Measurements from ENCODE around the gene ZFYVE16.

Gene ZFYVE16

DNA sequence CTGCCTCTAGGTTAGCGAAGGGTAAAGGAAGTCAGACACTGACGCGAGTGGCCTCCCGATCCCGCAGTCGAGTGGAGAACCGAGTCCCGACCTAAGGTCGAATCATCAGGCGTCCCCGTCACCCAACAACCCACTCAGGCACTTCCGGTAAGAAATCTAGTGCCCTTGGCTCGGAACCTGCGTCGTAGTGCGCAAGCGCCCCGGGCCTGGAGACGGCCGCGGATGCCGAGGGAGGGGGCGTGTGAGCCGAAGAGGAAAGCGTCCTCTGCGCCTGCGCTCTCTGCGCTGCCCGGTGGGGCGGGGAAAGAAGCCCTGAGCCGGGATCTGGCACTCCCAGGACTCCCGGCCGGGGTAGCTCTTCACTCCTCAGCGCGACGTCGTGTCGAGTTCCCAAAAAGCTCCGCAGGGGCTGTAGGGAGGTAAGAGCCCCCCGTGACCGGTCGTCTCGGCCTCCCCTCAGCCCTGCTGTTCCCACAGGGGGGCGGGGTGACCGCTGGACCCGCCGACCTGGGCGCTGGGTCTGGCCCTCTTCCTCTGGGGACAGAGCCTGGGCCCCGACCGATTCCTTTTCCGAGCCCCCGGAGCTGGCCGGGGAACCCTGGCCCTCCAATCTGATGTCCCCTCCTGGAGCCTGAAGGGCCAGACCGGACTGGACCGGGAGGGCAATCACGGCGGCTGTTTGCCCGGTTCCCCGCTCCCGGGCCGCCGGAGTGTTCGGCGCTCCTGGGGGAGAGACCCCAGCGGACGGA, at the start of gene ZFYVE16 (continued):
- TF ChIP-seq ZNF664 (tag by site-specific recombination; IDR thresholded peaks at IDR 0.05) (no peak), SCRT2 (tag by site-specific recombination; IDR thresholded peaks at IDR 0.05) (peak; percentile 31; the same call in 1 of the 2 replicates), ZEB2 (tag by site-specific recombination; IDR thresholded peaks at IDR 0.05) (peak; percentile 79), ZNF292 (tag by site-specific recombination; IDR thresholded peaks at IDR 0.05; ENCODE audit: borderline replicate concordance, low read depth) (no peak), ZNF707 (tag by site-specific recombination; IDR thresholded peaks at IDR 0.05) (no peak), ZNF544 (tag by site-specific recombination; IDR thresholded peaks at IDR 0.05) (no peak), ZNF394 (tag by site-specific recombination; IDR thresholded peaks at IDR 0.05; ENCODE audit: borderline replicate concordance) (peak; percentile 85), HOXA7 (CRISPR knock-in tag; IDR thresholded peaks at IDR 0.05; ENCODE audit: borderline replicate concordance) (no peak), SALL2 (tag by site-specific recombination; IDR thresholded peaks at IDR 0.05; ENCODE audit: borderline replicate concordance) (no peak), PRDM1 (tag by site-specific recombination; IDR thresholded peaks at IDR 0.05) (no peak), MEIS1 (CRISPR knock-in tag; IDR thresholded peaks at IDR 0.05; ENCODE audit: borderline replicate concordance) (no peak), BCL11A (tag by site-specific recombination; IDR thresholded peaks at IDR 0.05; ENCODE audit: low read depth) (no peak), ZNF223 (tag by site-specific recombination; IDR thresholded peaks at IDR 0.05) (no peak), ZNF211 (tag by site-specific recombination; IDR thresholded peaks at IDR 0.05; ENCODE audit: low read depth) (no peak), ZNF776 (tag by site-specific recombination; IDR thresholded peaks at IDR 0.05; ENCODE audit: borderline replicate concordance) (no peak), ZNF514 (tag by site-specific recombination; IDR thresholded peaks at IDR 0.05) (no peak), ZNF623 (tag by site-specific recombination; IDR thresholded peaks at IDR 0.05) (no peak), ZNF335 (tag by site-specific recombination; conservative IDR thresholded peaks at IDR 0.05) (peak; percentile 98)
- TF ChIP-seq, protein P1, sequence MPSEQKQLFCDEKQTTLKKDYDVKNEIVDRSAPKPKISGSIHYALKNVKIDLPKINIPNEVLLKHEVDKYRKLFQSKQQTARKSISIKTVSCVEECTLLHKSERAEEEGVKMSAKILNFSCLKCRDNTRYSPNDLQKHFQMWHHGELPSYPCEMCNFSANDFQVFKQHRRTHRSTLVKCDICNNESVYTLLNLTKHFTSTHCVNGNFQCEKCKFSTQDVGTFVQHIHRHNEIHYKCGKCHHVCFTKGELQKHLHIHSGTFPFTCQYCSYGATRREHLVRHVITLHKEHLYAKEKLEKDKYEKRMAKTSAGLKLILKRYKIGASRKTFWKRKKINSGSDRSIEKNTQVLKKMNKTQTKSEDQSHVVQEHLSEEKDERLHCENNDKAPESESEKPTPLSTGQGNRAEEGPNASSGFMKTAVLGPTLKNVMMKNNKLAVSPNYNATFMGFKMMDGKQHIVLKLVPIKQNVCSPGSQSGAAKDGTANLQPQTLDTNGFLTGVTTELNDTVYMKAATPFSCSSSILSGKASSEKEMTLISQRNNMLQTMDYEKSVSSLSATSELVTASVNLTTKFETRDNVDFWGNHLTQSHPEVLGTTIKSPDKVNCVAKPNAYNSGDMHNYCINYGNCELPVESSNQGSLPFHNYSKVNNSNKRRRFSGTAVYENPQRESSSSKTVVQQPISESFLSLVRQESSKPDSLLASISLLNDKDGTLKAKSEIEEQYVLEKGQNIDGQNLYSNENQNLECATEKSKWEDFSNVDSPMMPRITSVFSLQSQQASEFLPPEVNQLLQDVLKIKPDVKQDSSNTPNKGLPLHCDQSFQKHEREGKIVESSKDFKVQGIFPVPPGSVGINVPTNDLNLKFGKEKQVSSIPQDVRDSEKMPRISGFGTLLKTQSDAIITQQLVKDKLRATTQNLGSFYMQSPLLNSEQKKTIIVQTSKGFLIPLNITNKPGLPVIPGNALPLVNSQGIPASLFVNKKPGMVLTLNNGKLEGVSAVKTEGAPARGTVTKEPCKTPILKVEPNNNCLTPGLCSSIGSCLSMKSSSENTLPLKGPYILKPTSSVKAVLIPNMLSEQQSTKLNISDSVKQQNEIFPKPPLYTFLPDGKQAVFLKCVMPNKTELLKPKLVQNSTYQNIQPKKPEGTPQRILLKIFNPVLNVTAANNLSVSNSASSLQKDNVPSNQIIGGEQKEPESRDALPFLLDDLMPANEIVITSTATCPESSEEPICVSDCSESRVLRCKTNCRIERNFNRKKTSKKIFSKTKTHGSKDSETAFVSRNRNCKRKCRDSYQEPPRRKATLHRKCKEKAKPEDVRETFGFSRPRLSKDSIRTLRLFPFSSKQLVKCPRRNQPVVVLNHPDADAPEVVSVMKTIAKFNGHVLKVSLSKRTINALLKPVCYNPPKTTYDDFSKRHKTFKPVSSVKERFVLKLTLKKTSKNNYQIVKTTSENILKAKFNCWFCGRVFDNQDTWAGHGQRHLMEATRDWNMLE (tag by site-specific recombination; conservative IDR thresholded peaks at IDR 0.05; ENCODE audit: low read depth), result peak; percentile 56; the same call in 1 of the 2 replicates
- TF ChIP-seq, protein P2, sequence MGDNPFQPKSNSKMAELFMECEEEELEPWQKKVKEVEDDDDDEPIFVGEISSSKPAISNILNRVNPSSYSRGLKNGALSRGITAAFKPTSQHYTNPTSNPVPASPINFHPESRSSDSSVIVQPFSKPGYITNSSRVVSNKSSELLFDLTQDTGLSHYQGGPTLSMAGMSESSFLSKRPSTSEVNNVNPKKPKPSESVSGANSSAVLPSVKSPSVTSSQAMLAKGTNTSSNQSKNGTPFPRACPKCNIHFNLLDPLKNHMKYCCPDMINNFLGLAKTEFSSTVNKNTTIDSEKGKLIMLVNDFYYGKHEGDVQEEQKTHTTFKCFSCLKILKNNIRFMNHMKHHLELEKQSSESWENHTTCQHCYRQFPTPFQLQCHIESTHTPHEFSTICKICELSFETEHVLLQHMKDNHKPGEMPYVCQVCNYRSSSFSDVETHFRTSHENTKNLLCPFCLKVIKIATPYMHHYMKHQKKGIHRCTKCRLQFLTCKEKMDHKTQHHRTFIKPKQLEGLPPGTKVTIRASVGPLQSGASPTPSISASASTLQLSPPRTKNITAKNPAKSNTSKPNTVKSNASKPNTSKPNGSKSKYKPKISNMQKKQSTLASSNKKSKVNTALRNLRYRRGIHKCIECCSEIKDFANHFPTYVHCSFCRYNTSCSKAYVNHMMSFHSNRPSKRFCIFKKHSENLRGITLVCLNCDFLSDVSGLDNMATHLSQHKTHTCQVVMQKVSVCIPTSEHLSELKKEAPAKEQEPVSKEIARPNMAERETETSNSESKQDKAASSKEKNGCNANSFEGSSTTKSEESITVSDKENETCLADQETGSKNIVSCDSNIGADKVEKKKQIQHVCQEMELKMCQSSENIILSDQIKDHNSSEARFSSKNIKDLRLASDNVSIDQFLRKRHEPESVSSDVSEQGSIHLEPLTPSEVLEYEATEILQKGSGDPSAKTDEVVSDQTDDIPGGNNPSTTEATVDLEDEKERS (tag by site-specific recombination; IDR thresholded peaks at IDR 0.05), result no peak
- TF ChIP-seq, protein P3, sequence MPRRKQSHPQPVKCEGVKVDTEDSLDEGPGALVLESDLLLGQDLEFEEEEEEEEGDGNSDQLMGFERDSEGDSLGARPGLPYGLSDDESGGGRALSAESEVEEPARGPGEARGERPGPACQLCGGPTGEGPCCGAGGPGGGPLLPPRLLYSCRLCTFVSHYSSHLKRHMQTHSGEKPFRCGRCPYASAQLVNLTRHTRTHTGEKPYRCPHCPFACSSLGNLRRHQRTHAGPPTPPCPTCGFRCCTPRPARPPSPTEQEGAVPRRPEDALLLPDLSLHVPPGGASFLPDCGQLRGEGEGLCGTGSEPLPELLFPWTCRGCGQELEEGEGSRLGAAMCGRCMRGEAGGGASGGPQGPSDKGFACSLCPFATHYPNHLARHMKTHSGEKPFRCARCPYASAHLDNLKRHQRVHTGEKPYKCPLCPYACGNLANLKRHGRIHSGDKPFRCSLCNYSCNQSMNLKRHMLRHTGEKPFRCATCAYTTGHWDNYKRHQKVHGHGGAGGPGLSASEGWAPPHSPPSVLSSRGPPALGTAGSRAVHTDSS (tag by site-specific recombination; IDR thresholded peaks at IDR 0.05), result no peak
- TF ChIP-seq, protein P4, sequence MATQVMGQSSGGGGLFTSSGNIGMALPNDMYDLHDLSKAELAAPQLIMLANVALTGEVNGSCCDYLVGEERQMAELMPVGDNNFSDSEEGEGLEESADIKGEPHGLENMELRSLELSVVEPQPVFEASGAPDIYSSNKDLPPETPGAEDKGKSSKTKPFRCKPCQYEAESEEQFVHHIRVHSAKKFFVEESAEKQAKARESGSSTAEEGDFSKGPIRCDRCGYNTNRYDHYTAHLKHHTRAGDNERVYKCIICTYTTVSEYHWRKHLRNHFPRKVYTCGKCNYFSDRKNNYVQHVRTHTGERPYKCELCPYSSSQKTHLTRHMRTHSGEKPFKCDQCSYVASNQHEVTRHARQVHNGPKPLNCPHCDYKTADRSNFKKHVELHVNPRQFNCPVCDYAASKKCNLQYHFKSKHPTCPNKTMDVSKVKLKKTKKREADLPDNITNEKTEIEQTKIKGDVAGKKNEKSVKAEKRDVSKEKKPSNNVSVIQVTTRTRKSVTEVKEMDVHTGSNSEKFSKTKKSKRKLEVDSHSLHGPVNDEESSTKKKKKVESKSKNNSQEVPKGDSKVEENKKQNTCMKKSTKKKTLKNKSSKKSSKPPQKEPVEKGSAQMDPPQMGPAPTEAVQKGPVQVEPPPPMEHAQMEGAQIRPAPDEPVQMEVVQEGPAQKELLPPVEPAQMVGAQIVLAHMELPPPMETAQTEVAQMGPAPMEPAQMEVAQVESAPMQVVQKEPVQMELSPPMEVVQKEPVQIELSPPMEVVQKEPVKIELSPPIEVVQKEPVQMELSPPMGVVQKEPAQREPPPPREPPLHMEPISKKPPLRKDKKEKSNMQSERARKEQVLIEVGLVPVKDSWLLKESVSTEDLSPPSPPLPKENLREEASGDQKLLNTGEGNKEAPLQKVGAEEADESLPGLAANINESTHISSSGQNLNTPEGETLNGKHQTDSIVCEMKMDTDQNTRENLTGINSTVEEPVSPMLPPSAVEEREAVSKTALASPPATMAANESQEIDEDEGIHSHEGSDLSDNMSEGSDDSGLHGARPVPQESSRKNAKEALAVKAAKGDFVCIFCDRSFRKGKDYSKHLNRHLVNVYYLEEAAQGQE (tag by site-specific recombination; IDR thresholded peaks at IDR 0.05), result peak; percentile 43
- TF ChIP-seq, protein P5, sequence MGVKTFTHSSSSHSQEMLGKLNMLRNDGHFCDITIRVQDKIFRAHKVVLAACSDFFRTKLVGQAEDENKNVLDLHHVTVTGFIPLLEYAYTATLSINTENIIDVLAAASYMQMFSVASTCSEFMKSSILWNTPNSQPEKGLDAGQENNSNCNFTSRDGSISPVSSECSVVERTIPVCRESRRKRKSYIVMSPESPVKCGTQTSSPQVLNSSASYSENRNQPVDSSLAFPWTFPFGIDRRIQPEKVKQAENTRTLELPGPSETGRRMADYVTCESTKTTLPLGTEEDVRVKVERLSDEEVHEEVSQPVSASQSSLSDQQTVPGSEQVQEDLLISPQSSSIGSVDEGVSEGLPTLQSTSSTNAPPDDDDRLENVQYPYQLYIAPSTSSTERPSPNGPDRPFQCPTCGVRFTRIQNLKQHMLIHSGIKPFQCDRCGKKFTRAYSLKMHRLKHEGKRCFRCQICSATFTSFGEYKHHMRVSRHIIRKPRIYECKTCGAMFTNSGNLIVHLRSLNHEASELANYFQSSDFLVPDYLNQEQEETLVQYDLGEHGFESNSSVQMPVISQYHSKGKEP (tag by site-specific recombination; IDR thresholded peaks at IDR 0.05), result no peak

Measured in HEK293 (cell line).